Stromal cell of bone marrow (primary cell): ENCODE results near the gene VAV2.

Source experiments
- DNase-seq: peaks from one replicate; pipeline ENCODE4 v3.0.0-alpha.2; 2012; ENCODE audit warnings: low read depth

Gene VAV2

GRCh38 chr9:133795049-133795448, 197.1 kb downstream of the VAV2 start:
- no peak for DNase-seq

GRCh38 chr9:133794016-133794760, 197.9 kb downstream of the VAV2 start:
- no peak for DNase-seq

- no peak for DNase-seq
Observed at GRCh38 chr9:133793471-133793870, 198.7 kb downstream of the VAV2 start.

GRCh38 chr9:133792721-133793470, 199.2 kb downstream of the VAV2 start:
- peak; percentile 45 for DNase-seq

- no peak for DNase-seq
Observed at GRCh38 chr9:133791735-133792649, 200.1 kb downstream of the VAV2 start.

GRCh38 chr9:133791069-133791468, 201.1 kb downstream of the VAV2 start:
- DNase-seq: no peak

- DNase-seq: no peak
Observed at GRCh38 chr9:133789778-133790177, 202.3 kb downstream of the VAV2 start.

- no peak for DNase-seq
Observed at GRCh38 chr9:133788819-133789717, 203.1 kb downstream of the VAV2 start.

GRCh38 chr9:133788045-133788818, 203.9 kb downstream of the VAV2 start:
- no peak for DNase-seq

- no peak for DNase-seq
Observed at GRCh38 chr9:133787754-133788025, 204.4 kb downstream of the VAV2 start.

- no peak for DNase-seq
Observed at GRCh38 chr9:133786907-133787753, 205.0 kb downstream of the VAV2 start.

- no peak for DNase-seq
Observed at GRCh38 chr9:133786371-133786753, 205.8 kb downstream of the VAV2 start.

GRCh38 chr9:133785753-133786370, 206.3 kb downstream of the VAV2 start:
- no peak for DNase-seq

- DNase-seq: no peak
Observed at GRCh38 chr9:133784731-133785561, 207.2 kb downstream of the VAV2 start.

GRCh38 chr9:133783331-133783731, 208.8 kb downstream of the VAV2 start:
- DNase-seq: no peak

GRCh38 chr9:133782157-133783130, 209.7 kb downstream of the VAV2 start:
- DNase-seq: peak; percentile 27

GRCh38 chr9:133781828-133782135, 210.3 kb downstream of the VAV2 start:
- no peak for DNase-seq
